Neural cell (in vitro differentiated cells): ENCODE results near the gene TNFAIP8.

Source experiments
- CTCF ChIP-seq: fragments of 450-650 bp; IDR thresholded peaks from 2 replicates; pipeline ENCODE4 v1.5.1; 2014; ENCODE audit warnings: antibody characterized with exemption, mild to moderate bottlenecking, moderate library complexity; ENCODE audit not compliant: poor library complexity, severe bottlenecking
- POLR2AphosphoS5 ChIP-seq: IDR thresholded peaks from 2 replicates; pipeline ENCODE4 v1.6.1; 2012
- REST ChIP-seq: IDR thresholded peaks from 2 replicates; pipeline ENCODE4 v1.6.1; 2012; ENCODE audit warnings: borderline replicate concordance
- SMC3 ChIP-seq: fragments of 450-650 bp; conservative IDR thresholded peaks from 2 replicates; pipeline ENCODE4 v1.6.1; 2014; ENCODE audit warnings: antibody characterized with exemption, mild to moderate bottlenecking, moderate library complexity; ENCODE audit not compliant: poor library complexity

- TF ChIP-seq CTCF (no peak), REST (no peak), SMC3 (no peak), POLR2AphosphoS5 (no peak)
Measured at GRCh38 chr5:119343052-119343451, 12.8 kb upstream of the TNFAIP8 start.
